ENCODE results near the gene SHFL. TPM values are rescaled to one million over a fixed set of nuclear protein-coding genes. Genes with fewer than 3 reads are reported as not detected.

SHFL gene
- total RNA-seq, 1 experiment from 2014 or later = 21.1 TPM

GRCh38 chr19:10116085-10116865 lies 30.2 kb downstream of the SHFL start:
- H3K4me1 Mint-ChIP-seq = peaks cover 6 to 10% of the 10 kb centered on the region in 2 experiments
- no peak overlapping the region for H2BK12ac ChIP-seq (ENCODE audit: insufficient read length, low read depth, low read length)
- H4K20me1 ChIP-seq (ENCODE audit: control insufficient read depth, insufficient read depth, insufficient read length) = no peaks in the 10 kb centered on the region
- no peak overlapping the region for H3K56ac ChIP-seq (ENCODE audit: insufficient read length, low read depth, low read length)
- H3K23me2 ChIP-seq (ENCODE audit: insufficient read length, low read depth, low read length, poor library complexity, severe bottlenecking) = peaks cover 6% of the 10 kb centered on the region
- H3K27me3 Mint-ChIP-seq (ENCODE audit: low read depth) = no peaks in the 10 kb centered on the region; the same call in 1 of the 2 replicates
- H3K36me3 Mint-ChIP-seq (ENCODE audit: insufficient read depth in 1 of 3, low read depth in 3 of 3) = peaks cover 15 to 63% (median 38%) of the 10 kb centered on the region in 3 experiments; a peak in 6 of 7 replicates
- no peak overlapping the region for H4K8ac ChIP-seq (replicated peaks; ENCODE audit: insufficient read length, low read depth, low read length)
- H2AK5ac ChIP-seq (ENCODE audit: insufficient read length, low read length) = no peak overlapping the region
- no peaks in the 10 kb centered on the region for H3K9me3 ChIP-seq (ENCODE audit: control insufficient read depth, low read depth, low read length)
- no peak overlapping the region for H3K9ac ChIP-seq (ENCODE audit: extremely low read depth, insufficient read length, low read length)
- H3K14ac ChIP-seq (ENCODE audit: insufficient read depth, low read length) = no peak overlapping the region
- H3K27ac Mint-ChIP-seq = peak overlapping the region in 1 of 3 experiments; percentile 57; a peak in 1 of 7 replicates
- no peak overlapping the region for H3K4ac ChIP-seq (ENCODE audit: low read depth, low read length)
- no peak overlapping the region for H2BK5ac ChIP-seq (ENCODE audit: insufficient read length, low read length)
- H4K5ac ChIP-seq (ENCODE audit: insufficient read length, low read depth, low read length) = no peak overlapping the region
- no peaks in the 10 kb centered on the region for H3K4me1 ChIP-seq (ENCODE audit: insufficient read depth, low read length)
- no peaks in the 10 kb centered on the region for H3K27me3 ChIP-seq (ENCODE audit: insufficient read depth, low read length)
- no peak overlapping the region for H3K18ac ChIP-seq (ENCODE audit: insufficient read length, low read depth, low read length)
- no peak overlapping the region for H2BK20ac ChIP-seq (ENCODE audit: low read depth, low read length, poor library complexity, severe bottlenecking)
- H2BK120ac ChIP-seq (ENCODE audit: low read depth, low read length, poor library complexity, severe bottlenecking) = no peak overlapping the region
- no peaks in the 10 kb centered on the region for H3K79me1 ChIP-seq (ENCODE audit: insufficient read depth, low read depth, low read length, poor library complexity, severe bottlenecking)
- H3K27ac ChIP-seq (ENCODE audit: insufficient read length, low read depth, low read length) = no peak overlapping the region
- no peak overlapping the region for H3T11ph ChIP-seq (ENCODE audit: low read length)
- no peak for DNase-seq
- WGBS (ENCODE audit: extremely low coverage, insufficient read length, low lambda C conversion rate) = no CpG with 5 or more reads among the region's 35 CpGs
- TF ChIP-seq, protein P1, sequence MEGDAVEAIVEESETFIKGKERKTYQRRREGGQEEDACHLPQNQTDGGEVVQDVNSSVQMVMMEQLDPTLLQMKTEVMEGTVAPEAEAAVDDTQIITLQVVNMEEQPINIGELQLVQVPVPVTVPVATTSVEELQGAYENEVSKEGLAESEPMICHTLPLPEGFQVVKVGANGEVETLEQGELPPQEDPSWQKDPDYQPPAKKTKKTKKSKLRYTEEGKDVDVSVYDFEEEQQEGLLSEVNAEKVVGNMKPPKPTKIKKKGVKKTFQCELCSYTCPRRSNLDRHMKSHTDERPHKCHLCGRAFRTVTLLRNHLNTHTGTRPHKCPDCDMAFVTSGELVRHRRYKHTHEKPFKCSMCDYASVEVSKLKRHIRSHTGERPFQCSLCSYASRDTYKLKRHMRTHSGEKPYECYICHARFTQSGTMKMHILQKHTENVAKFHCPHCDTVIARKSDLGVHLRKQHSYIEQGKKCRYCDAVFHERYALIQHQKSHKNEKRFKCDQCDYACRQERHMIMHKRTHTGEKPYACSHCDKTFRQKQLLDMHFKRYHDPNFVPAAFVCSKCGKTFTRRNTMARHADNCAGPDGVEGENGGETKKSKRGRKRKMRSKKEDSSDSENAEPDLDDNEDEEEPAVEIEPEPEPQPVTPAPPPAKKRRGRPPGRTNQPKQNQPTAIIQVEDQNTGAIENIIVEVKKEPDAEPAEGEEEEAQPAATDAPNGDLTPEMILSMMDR (conservative IDR thresholded peaks at IDR 0.05) = no peak
- no peak overlapping the region for H3K4me2 ChIP-seq (ENCODE audit: insufficient read depth, insufficient read length, low read length)
- H3K9me3 Mint-ChIP-seq = no peaks in the 10 kb centered on the region; a peak in 1 of 5 replicates
- peak overlapping the region in 1 of 2 experiments; percentile 23; a peak in 1 of 5 replicates for H3K4me3 Mint-ChIP-seq
- H3K23ac ChIP-seq (ENCODE audit: insufficient read length, low read depth, low read length) = no peak overlapping the region
- H3K79me2 ChIP-seq (ENCODE audit: insufficient read depth, low read length) = peaks cover 3% of the 10 kb centered on the region; the same call in 1 of the 2 replicates
- H4K91ac ChIP-seq (ENCODE audit: insufficient read length, low read depth, low read length) = no peak overlapping the region
- no peak overlapping the region for H2BK15ac ChIP-seq (ENCODE audit: low read depth, low read length)
- H2AFZ ChIP-seq (ENCODE audit: low read length) = no peak overlapping the region

All from H9 (cell line).